DMS114 treated with DMSO at 0.1 percent for 48 hours (cell line): ENCODE measurements around the gene CTDP1.
"Not testable (repeated sequence)": the region's sequence is repeated elsewhere in the genome, so short reads cannot be mapped to it uniquely, and the experiment has no call there.

Experiments
- DNase-seq: peaks from one replicate; lab custom pipeline; 2025; ENCODE audit not compliant: unreplicated experiment; lab: John Stamatoyannopoulos, UW

The CTDP1 gene

GRCh38 chr18:79738581-79739439 lies 59.2 kb downstream of the CTDP1 start:
- no peak for DNase-seq

DNA sequence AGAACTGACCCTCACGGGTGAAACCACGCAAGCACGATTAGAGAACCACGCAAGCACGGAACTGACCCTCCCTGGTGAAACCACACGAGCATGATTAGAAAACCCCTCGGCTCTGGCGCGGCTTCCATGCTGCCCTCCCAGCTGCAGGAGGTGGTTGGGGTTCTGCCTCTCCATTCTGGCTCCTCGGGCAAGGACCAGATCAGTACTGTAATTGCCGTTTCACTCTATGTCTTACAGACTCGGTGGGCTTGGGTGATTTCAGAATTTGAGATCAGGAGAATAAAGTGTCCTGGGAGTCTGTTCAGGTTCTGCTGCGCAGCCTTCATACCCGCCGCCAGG lies 59.8 kb downstream of the CTDP1 start:
- no peak for DNase-seq

DNA sequence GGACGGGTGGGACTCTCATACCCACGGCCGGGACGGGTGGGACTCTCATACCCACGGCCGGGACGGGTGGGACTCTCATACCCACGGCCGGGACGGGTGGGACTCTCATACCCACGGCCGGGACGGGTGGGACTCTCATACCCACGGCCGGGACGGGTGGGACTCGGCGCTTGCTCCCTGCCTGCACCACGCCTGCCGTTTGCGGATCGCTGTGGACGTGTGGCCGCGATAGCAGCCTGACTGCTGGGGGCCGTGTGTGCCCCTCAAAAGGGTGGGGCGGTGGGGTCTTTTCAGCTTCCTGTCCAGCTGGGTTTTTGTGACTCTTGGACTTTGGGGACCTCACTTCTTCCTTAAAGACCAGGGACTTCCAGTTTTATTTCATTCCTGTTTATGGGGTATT lies 60.4 kb downstream of the CTDP1 start:
- DNase-seq = not testable (repeated sequence)

DNA sequence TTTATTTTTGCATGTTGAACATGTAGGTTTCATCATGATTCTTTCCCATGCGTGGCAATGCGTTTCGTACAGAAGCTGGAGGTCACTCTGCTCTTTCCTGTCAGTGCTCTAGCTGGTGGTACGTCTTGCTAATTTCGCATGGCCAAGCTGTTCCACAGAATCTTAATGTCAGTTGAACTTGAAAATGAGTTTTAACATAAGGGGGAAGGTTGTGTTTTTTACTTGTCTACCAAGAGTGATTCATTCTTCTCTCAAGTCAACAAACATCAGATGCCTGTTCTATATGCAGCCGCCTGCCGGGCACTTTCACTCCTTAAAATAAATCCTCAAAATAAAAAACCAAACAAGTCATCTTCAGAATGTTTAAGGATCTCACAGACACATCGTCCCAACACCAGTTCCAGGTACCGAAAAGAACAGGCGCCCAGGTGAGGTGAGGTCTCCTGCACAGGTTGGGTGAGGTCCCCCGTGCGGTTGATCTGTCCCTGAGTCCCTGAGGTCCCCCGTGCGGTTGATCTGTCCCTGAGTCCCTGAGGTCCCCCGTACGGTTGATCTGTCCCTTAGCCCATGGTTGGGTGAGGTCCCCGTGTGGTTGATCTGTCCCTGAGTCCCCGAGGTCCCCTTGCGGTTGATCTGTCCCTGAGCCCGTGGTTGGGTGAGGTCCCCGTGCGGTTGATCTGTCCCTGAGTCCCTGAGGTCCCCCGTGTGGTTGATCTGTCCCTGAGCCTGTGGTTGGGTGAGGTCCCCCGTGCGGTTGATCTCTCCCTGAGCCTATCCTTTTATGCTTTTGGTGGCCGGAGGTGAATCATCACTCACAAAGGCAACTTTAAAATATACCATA lies 61.1 kb downstream of the CTDP1 start:
- DNase-seq = no peak

DNA sequence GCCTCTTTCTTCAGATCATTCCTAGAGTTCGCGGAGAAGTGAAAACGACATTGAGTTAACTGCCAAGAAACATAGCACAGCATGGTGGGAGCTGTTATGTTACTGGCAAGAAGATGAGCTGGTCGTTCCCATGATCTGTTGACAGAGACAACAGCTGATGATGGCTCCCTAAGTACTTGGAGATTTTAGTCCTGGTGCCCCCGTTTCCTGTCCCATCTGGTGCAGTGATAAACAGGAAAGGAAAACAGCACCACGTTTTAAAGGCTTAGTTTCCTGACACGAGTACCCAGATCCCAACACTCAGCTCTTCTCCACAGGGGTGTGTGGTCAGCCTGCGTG lies 61.7 kb downstream of the CTDP1 start:
- DNase-seq = no peak

DNA sequence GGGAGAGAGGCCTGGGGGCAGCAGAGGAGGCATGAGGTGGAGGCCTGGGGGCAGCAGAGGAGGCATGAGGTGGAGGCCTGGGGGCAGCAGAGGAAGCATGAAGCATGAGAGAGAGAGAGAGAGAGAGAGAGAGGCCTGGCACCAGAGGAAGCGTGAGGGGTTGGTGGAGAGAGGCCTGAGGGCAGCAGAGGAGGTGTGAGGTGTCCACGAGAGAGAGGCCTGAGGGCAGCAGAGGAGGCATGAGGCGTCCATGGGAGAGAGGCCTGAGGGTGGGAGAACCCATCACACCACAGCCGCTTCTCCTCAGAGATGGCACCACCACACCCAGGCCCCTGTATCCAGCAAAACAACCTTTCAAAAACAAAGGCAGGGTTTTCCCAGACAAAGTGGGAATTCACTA lies 62.5 kb downstream of the CTDP1 start:
- no peak for DNase-seq

DNA sequence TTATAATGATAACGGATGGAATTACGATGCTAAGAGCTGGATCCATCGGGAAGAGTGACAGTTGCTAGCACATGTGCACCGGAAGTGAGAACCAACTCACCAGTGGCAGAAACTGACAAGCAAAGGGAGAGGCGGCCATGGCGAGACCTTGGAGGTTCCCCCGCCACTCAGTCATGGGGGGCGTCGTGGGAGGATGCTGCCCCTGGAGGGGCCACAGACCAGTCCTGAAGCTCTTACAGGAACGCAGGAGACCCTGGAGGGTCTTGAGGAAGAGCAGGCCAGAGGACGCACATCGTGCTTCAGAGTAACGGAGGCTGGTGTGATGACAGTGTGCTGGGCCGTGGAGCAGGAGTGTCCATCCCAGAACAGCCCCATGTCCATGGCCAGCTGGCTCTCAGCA lies 65.0 kb downstream of the CTDP1 start:
- no peak for DNase-seq

GRCh38 chr18:79746730-79747129 lies 67.1 kb downstream of the CTDP1 start:
- DNase-seq = no peak

- DNase-seq = no peak
Observed at GRCh38 chr18:79747156-79747845, 67.7 kb downstream of the CTDP1 start.

DNA sequence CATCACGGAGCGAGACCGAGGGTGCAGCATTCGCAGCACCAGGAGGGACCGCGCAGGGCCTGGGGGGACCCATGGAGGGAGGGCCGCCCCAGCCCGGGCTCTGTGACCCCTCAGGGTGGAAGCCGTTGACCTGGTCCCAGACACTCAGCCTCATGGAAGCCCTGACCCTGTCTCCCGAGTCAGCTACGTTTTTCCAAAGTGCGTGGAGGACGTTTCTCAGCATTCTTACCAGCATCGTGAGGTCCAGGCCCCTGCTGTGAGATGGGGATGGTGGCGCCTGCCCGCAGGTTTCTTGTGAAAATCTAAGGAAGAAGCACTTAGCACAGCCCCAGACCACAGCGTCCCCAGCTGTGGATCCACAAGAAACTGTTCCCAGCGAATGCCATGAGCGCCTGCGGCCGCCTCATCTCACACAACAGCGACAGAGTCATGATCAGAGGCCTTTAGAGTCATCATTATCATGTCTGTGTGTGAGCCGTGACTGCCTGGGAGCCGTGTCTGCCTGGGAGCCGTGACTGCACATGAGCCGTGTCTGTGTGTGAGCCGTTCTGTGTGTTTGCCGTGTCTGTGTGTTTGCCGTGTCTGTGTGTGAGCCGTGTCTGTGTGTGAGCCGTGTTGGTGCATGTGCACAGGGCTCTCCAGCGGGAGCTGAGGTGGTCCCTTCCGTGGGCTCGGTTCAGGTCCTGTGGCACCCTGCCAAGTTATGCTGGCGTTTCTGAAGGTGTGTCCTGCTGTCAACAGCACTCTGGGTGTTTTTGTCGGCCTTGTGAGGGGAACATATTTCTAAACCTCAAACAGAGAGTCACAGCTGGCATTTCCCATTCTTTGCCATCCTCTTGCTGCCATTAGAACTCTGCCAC lies 68.9 kb downstream of the CTDP1 start:
- no peak for DNase-seq

DNA sequence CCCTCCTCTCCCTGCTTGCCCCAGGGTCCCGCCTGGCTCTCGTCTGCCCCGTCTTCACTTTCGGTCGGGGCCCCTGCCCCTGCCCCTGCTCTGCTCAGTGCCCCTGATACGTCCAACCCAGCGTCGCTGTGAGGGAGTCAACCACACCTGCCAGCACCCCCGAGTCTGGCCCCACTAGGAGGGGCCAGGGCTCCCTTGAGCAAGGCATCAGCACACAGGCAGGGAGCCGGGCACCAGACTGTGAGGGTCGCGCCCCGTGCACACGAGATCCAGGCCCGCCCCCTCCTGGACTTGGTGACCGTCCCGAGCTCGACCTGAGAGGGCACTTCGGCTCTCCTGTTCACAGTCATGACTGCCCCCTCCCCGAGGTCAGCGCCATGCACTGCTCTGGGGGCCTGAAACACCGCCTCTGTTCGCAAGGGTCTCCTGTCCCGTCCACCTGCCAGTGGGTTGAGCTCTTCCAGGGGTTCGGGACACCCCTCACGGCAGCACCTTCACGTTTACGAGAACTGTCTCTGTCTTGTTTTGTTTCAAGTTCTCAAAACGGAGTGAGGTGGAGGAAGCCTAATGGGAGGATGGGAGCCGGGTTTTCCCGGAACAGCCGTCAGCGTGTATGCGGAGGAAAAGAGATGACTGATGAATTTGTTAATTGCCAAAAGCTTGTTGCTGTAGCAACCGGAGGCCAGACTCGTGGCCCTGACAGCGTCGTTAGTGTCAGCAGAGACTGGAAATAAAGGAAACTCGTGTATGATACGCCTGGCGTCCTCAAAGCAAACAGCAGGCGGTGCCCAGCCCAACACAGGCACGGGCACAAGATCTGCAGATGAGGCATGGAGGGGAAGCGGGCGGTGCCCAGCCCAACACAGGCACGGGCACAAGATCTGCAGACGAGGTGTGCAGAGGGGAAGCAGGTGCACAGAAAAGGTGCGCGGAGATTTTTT lies 69.9 kb downstream of the CTDP1 start:
- no peak for DNase-seq

DNA sequence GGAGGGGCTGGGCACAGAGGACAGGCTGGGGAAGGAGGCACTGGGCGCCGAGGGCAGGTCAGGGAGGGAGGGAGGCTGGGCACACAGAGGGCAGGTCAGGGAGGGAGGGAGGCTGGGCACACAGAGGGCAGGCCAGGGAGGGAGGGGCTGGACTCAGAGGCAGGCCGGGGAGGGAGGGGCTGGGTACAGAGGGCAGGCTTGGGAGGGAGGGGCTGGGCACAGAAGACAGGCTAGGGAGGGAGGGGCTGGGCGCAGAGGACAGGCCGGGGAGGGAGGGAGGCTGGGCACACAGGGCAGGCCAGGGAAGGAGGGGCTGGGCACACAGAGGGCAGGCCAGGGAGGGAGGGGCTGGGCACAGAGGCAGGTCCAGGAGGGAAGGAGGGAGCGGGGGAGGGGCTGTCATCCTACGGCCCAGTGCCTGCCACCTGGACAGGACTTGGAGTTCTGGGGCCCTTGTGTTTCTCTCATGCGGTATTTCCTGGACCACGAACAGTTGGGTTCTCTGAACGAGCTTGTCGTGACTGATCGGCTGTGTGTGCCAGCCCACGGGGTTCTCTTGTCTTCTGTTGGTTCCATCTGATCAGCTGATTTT lies 71.5 kb downstream of the CTDP1 start:
- DNase-seq = no peak

DNA sequence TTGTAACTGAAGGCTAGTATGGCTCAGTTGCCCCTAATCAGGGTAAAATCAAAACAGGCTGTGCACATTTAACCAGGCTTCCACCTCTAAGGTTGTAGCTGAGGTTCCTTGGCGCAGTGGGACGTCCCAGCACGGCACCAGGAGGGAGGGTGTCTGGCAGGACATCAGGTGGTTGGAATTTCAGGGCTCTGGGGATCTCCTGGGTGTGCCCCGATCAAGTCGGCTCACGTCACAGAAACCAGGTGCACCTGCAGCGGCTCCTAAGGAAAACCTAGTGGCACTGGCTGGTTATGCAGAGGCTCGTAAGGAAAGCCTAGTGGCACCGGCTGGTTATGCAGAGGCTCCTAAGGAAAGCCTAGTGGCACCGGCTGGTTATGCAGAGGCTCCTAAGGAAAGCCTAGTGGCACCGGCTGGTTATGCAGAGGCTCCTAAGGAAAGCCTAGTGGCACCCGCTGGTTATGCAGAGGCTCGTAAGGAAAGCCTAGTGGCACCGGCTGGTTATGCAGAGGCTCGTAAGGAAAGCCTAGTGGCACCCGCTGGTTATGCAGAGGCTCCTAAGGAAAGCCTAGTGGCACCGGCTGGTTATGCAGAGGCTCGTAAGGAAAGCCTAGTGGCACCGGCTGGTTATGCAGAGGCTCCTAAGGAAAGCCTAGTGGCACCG lies 72.4 kb downstream of the CTDP1 start:
- DNase-seq = not testable (repeated sequence)

DNA sequence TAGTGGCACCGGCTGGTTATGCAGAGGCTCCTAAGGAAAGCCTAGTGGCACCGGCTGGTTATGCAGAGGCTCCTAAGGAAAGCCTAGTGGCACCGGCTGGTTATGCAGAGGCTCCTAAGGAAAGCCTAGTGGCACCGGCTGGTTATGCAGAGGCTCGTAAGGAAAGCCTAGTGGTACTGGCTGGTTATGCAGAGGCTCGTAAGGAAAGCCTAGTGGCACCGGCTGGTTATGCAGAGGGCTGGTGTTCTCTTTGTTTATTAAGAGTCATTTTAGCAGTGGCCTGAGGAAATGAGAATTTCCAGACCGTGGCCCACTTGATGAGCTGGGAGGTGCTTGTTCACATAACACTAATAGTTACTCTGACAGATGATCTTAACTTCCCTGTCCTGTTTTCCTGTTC lies 73.3 kb downstream of the CTDP1 start:
- DNase-seq = not testable (repeated sequence)

DNA sequence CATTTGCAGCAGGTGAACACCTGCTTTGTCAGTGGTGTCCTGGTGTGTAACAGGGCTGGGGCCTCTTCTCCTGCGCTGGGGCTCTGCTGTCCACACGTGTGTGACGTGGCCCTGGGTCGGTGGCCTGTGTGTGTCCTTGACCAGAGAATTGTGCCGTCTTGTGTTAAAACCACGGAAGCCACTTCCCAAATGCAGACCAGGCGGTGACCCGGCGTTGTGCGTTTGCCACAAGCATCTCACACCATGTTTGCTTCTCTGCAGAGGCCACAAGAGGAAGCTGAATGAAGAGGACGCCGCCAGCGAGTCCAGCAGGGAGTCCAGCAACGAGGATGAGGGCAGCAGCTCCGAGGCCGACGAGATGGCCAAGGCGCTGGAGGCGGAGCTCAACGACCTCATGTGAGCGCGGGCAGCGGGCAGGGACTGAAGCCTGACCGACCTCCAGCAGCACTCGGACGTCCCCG lies 73.8 kb downstream of the CTDP1 start:
- DNase-seq = no peak

DNA sequence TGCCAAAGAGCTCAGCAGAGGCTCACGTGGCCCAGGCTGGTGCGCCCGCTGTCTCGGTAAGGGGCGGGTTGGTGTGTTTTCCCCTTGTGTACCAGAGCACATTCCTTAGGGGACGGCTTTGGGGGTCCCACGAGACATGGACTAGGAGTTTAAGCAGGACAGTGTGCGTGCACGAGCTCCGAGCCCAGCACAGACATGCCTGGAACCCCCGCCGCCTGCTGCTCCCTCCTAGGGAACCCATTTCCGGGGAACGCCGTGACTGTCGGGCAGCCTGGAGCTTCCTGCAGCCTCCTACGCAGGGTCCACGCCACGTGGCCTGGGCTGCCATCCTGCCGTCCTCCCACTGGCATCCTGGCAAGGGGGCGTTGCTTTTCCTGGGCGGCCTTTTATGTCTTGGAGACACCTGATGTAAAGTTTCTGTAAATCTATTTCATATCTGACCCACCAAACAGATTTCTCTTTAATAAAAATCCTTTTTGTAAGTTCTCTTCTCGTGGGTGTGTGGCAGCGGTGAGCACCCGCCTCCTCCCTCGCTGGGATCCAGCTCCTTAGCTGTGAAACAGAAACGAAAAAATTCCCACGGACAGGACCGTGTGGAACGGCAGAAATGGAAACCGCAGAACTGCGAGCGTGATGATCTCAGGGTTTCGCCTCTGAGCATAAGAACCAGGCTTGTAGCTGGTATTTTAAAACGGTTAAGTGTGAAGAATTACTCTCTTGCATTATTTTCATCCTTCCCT lies 74.6 kb downstream of the CTDP1 start:
- no peak for DNase-seq

GRCh38 chr18:79754831-79755351 lies 75.3 kb downstream of the CTDP1 start:
- no peak for DNase-seq
